Measurements from ENCODE around the gene OSM. TPM values are rescaled to one million over a fixed set of nuclear protein-coding genes. Genes with fewer than 3 reads are reported as not detected.

The OSM gene
- total and polyA plus RNA-seq, 2 experiments from 2014 or later: not detected

DNA sequence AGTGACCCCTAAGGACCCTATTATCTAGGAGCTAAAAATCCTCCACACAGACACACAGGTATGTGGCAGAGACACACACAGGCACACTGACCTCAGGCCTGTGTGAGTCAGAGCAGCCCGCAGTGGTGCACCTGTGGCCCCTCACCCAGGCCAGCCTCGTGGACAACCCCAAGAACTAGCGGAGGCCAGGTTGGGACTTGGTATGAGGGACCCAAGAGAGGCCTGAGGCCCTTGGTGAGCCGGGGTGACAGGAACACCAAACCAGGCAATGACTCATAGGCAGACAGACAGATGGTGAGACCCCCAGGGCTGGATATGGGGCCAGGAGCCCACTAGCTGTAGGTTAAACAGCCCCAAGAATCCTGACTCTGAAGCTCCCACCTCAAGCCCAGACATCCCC is 16.7 kb upstream of the OSM start:
- H4K20me1 ChIP-seq (replicated peaks; ENCODE audit: insufficient read depth): no peaks in the 10 kb centered on the region; the same call in 1 of the 2 replicates
- peaks cover 2% of the 10 kb centered on the region; the same call in 1 of the 2 replicates for H3K4me1 ChIP-seq (ENCODE audit: insufficient read depth)
- no peak for ATAC-seq
- no peaks in the 10 kb centered on the region for H3K79me2 ChIP-seq (replicated peaks; ENCODE audit: insufficient read depth)
- 0 out of 2 replicates have a peak, but pooled peaks cover 1% of the 10 kb centered on the region for H3K27me3 ChIP-seq (ENCODE audit: insufficient read depth)
- no peak overlapping the region for H3K27ac ChIP-seq (ENCODE audit: low read depth)
- H3K4me2 ChIP-seq: no peak overlapping the region
- DNase-seq (ENCODE audit: low spot score): no peak
- H2AFZ ChIP-seq: no peak overlapping the region
- TF ChIP-seq, protein P1, sequence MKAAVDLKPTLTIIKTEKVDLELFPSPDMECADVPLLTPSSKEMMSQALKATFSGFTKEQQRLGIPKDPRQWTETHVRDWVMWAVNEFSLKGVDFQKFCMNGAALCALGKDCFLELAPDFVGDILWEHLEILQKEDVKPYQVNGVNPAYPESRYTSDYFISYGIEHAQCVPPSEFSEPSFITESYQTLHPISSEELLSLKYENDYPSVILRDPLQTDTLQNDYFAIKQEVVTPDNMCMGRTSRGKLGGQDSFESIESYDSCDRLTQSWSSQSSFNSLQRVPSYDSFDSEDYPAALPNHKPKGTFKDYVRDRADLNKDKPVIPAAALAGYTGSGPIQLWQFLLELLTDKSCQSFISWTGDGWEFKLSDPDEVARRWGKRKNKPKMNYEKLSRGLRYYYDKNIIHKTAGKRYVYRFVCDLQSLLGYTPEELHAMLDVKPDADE (IDR thresholded peaks at IDR 0.05): no peak
- no peak for TF ChIP-seq NANOG (IDR thresholded peaks at IDR 0.05; ENCODE audit: borderline replicate concordance)
- TF ChIP-seq EZH2phosphoT487 (IDR thresholded peaks at IDR 0.05; ENCODE audit: unreplicated experiment): no peak
- no peak for TF ChIP-seq POLR2AphosphoS5 (IDR thresholded peaks at IDR 0.05; ENCODE audit: low read depth)
- no peak for TF ChIP-seq ZNF331 (CRISPR knock-in tag; IDR thresholded peaks at IDR 0.05; ENCODE audit: low read depth)
- TF ChIP-seq, protein P2, sequence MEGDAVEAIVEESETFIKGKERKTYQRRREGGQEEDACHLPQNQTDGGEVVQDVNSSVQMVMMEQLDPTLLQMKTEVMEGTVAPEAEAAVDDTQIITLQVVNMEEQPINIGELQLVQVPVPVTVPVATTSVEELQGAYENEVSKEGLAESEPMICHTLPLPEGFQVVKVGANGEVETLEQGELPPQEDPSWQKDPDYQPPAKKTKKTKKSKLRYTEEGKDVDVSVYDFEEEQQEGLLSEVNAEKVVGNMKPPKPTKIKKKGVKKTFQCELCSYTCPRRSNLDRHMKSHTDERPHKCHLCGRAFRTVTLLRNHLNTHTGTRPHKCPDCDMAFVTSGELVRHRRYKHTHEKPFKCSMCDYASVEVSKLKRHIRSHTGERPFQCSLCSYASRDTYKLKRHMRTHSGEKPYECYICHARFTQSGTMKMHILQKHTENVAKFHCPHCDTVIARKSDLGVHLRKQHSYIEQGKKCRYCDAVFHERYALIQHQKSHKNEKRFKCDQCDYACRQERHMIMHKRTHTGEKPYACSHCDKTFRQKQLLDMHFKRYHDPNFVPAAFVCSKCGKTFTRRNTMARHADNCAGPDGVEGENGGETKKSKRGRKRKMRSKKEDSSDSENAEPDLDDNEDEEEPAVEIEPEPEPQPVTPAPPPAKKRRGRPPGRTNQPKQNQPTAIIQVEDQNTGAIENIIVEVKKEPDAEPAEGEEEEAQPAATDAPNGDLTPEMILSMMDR (conservative IDR thresholded peaks at IDR 0.05; ENCODE audit: low read depth in 2 of 2): no peak
- TF ChIP-seq, protein P3, sequence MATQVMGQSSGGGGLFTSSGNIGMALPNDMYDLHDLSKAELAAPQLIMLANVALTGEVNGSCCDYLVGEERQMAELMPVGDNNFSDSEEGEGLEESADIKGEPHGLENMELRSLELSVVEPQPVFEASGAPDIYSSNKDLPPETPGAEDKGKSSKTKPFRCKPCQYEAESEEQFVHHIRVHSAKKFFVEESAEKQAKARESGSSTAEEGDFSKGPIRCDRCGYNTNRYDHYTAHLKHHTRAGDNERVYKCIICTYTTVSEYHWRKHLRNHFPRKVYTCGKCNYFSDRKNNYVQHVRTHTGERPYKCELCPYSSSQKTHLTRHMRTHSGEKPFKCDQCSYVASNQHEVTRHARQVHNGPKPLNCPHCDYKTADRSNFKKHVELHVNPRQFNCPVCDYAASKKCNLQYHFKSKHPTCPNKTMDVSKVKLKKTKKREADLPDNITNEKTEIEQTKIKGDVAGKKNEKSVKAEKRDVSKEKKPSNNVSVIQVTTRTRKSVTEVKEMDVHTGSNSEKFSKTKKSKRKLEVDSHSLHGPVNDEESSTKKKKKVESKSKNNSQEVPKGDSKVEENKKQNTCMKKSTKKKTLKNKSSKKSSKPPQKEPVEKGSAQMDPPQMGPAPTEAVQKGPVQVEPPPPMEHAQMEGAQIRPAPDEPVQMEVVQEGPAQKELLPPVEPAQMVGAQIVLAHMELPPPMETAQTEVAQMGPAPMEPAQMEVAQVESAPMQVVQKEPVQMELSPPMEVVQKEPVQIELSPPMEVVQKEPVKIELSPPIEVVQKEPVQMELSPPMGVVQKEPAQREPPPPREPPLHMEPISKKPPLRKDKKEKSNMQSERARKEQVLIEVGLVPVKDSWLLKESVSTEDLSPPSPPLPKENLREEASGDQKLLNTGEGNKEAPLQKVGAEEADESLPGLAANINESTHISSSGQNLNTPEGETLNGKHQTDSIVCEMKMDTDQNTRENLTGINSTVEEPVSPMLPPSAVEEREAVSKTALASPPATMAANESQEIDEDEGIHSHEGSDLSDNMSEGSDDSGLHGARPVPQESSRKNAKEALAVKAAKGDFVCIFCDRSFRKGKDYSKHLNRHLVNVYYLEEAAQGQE (IDR thresholded peaks at IDR 0.05; ENCODE audit: unreplicated experiment): no peak
- no peak for TF ChIP-seq ZNF114 (CRISPR knock-in tag; IDR thresholded peaks at IDR 0.05)
- no peak for TF ChIP-seq JUNB (IDR thresholded peaks at IDR 0.05; ENCODE audit: unreplicated experiment)
- TF ChIP-seq STAT1 (IDR thresholded peaks at IDR 0.05; ENCODE audit: unreplicated experiment): no peak
- TF ChIP-seq, protein P4, sequence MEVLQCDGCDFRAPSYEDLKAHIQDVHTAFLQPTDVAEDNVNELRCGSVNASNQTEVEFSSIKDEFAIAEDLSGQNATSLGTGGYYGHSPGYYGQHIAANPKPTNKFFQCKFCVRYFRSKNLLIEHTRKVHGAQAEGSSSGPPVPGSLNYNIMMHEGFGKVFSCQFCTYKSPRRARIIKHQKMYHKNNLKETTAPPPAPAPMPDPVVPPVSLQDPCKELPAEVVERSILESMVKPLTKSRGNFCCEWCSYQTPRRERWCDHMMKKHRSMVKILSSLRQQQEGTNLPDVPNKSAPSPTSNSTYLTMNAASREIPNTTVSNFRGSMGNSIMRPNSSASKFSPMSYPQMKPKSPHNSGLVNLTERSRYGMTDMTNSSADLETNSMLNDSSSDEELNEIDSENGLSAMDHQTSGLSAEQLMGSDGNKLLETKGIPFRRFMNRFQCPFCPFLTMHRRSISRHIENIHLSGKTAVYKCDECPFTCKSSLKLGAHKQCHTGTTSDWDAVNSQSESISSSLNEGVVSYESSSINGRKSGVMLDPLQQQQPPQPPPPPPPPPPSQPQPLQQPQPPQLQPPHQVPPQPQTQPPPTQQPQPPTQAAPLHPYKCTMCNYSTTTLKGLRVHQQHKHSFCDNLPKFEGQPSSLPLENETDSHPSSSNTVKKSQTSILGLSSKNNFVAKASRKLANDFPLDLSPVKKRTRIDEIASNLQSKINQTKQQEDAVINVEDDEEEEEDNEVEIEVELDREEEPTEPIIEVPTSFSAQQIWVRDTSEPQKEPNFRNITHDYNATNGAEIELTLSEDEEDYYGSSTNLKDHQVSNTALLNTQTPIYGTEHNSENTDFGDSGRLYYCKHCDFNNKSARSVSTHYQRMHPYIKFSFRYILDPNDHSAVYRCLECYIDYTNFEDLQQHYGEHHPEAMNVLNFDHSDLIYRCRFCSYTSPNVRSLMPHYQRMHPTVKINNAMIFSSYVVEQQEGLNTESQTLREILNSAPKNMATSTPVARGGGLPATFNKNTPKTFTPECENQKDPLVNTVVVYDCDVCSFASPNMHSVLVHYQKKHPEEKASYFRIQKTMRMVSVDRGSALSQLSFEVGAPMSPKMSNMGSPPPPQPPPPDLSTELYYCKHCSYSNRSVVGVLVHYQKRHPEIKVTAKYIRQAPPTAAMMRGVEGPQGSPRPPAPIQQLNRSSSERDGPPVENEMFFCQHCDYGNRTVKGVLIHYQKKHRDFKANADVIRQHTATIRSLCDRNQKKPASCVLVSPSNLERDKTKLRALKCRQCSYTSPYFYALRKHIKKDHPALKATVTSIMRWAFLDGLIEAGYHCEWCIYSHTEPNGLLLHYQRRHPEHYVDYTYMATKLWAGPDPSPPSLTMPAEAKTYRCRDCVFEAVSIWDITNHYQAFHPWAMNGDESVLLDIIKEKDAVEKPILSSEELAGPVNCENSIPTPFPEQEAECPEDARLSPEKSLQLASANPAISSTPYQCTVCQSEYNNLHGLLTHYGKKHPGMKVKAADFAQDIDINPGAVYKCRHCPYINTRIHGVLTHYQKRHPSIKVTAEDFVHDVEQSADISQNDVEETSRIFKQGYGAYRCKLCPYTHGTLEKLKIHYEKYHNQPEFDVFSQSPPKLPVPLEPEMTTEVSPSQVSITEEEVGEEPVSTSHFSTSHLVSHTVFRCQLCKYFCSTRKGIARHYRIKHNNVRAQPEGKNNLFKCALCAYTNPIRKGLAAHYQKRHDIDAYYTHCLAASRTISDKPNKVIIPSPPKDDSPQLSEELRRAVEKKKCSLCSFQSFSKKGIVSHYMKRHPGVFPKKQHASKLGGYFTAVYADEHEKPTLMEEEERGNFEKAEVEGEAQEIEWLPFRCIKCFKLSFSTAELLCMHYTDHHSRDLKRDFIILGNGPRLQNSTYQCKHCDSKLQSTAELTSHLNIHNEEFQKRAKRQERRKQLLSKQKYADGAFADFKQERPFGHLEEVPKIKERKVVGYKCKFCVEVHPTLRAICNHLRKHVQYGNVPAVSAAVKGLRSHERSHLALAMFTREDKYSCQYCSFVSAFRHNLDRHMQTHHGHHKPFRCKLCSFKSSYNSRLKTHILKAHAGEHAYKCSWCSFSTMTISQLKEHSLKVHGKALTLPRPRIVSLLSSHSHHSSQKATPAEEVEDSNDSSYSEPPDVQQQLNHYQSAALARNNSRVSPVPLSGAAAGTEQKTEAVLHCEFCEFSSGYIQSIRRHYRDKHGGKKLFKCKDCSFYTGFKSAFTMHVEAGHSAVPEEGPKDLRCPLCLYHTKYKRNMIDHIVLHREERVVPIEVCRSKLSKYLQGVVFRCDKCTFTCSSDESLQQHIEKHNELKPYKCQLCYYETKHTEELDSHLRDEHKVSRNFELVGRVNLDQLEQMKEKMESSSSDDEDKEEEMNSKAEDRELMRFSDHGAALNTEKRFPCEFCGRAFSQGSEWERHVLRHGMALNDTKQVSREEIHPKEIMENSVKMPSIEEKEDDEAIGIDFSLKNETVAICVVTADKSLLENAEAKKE (CRISPR knock-in tag; IDR thresholded peaks at IDR 0.05): no peak
- H3K9me2 ChIP-seq (ENCODE audit: insufficient read depth): no peaks in the 10 kb centered on the region
- Mint-ChIP-seq H3K27me3 (ENCODE audit: insufficient read depth, low read depth, poor library complexity) (peaks cover 20% of the 10 kb centered on the region), H3K9me3 (no peaks in the 10 kb centered on the region), H3K4me3 (no peak overlapping the region), H3K36me3 (ENCODE audit: low read depth) (no peaks in the 10 kb centered on the region), H3K27ac (no peak overlapping the region), H3K4me1 (peaks cover 4% of the 10 kb centered on the region; the same call in 2 of the 3 replicates)
- H3F3A ChIP-seq (replicated peaks; ENCODE audit: low read depth): peaks cover 7% of the 10 kb centered on the region
- H3K4me3 ChIP-seq: no peak overlapping the region
- no peaks in the 10 kb centered on the region for H3K36me3 ChIP-seq (ENCODE audit: insufficient read depth)

All from GM23338 (cell line).